Astrocyte (in vitro differentiated cells and primary cell): ENCODE results near the gene GTF2F2. TPM values are rescaled to one million over a fixed set of nuclear protein-coding genes. Genes with fewer than 3 reads are reported as not detected.

Experiments used
- DNase-seq: peaks from one replicate; pipeline ENCODE4 v3.0.0-alpha.2; 2010; ENCODE audit warnings: low read depth
- FAIRE-seq: peaks from 2 replicates; lab custom pipeline; 2011; peaks lifted over from hg19 to GRCh38; lab: Jason Lieb, UNC
- H2AFZ ChIP-seq: 2 replicates; pipeline ENCODE4 v1.6.0; 2012; ENCODE audit warnings: low read depth, low read length, inconsistent platforms
- H3K27ac ChIP-seq: 2 replicates; pipeline ENCODE4 v1.5.1; 2011; ENCODE audit warnings: low read depth, low read length, inconsistent platforms
- H3K27me3 ChIP-seq: 2 replicates; pipeline ENCODE4 v1.6.0; 2011; ENCODE audit warnings: low read length, inconsistent platforms; ENCODE audit not compliant: insufficient read depth
- H3K36me3 ChIP-seq: 2 replicates; pipeline ENCODE4 v1.5.1; 2011; ENCODE audit warnings: low read length, inconsistent platforms; ENCODE audit not compliant: insufficient read depth
- H3K4me1 ChIP-seq: 2 replicates; pipeline ENCODE4 v1.5.1; 2011; ENCODE audit warnings: low read length, inconsistent platforms; ENCODE audit not compliant: insufficient read depth
- H3K4me2 ChIP-seq: 2 replicates; pipeline ENCODE4 v1.6.0; 2012; ENCODE audit warnings: low read length, inconsistent platforms
- H3K4me3 ChIP-seq: 2 replicates; pipeline ENCODE4 v1.5.1; 2011; ENCODE audit warnings: low read depth, mild to moderate bottlenecking, low read length, inconsistent platforms; ENCODE audit not compliant: insufficient read depth
- H3K79me2 ChIP-seq: 2 replicates; pipeline ENCODE4 v1.6.0; 2012; ENCODE audit warnings: mild to moderate bottlenecking, low read length, inconsistent platforms; ENCODE audit not compliant: insufficient read depth
- H3K9ac ChIP-seq: 2 replicates; pipeline ENCODE4 v1.6.0; 2012; ENCODE audit warnings: mild to moderate bottlenecking, low read length, inconsistent platforms
- H3K9me3 ChIP-seq: 2 replicates; pipeline ENCODE4 v1.5.1; 2012; ENCODE audit warnings: low read depth, mild to moderate bottlenecking, low read length, inconsistent platforms; ENCODE audit not compliant: insufficient read depth
- H4K20me1 ChIP-seq: 2 replicates; pipeline ENCODE4 v1.6.0; 2012; ENCODE audit warnings: low read length, inconsistent platforms; ENCODE audit not compliant: insufficient read depth
- H3K27ac Mint-ChIP-seq: one replicate; pipeline ENCODE4 v1.8.0; 2021; ENCODE audit warnings: mild to moderate bottlenecking, mixed read lengths; ENCODE audit not compliant: unreplicated experiment
- H3K27me3 Mint-ChIP-seq: one replicate; pipeline ENCODE4 v1.8.0; 2021; ENCODE audit warnings: low read depth, mixed read lengths; ENCODE audit not compliant: unreplicated experiment
- H3K36me3 Mint-ChIP-seq: one replicate; pipeline ENCODE4 v1.8.0; 2021; ENCODE audit warnings: low read depth, mixed read lengths; ENCODE audit not compliant: unreplicated experiment
- H3K4me1 Mint-ChIP-seq: one replicate; pipeline ENCODE4 v1.8.0; 2021; ENCODE audit warnings: low read depth, mixed read lengths; ENCODE audit not compliant: unreplicated experiment
- H3K4me3 Mint-ChIP-seq: one replicate; pipeline ENCODE4 v1.8.0; 2021; ENCODE audit warnings: mild to moderate bottlenecking, moderate library complexity, mixed read lengths; ENCODE audit not compliant: unreplicated experiment
- H3K9me3 Mint-ChIP-seq: one replicate; pipeline ENCODE4 v1.8.0; 2021; ENCODE audit warnings: mild to moderate bottlenecking, mixed read lengths; ENCODE audit not compliant: unreplicated experiment
- EZH2 ChIP-seq: IDR thresholded peaks from 2 replicates; pipeline ENCODE4 v1.6.1; 2012; ENCODE audit warnings: mild to moderate bottlenecking, low read length, inconsistent platforms; ENCODE audit not compliant: insufficient read depth
- total RNA-seq: library from RNA; stranded (reverse); gene quantifications from 2 replicates; pipeline ENCODE4 v1.2.1, GENCODE V29; 2021
- TF ChIP-seq, protein P1 (sequence below): IDR thresholded peaks from 2 replicates; pipeline ENCODE4 v1.5.1; 2011; ENCODE audit warnings: low read depth, mild to moderate bottlenecking, inconsistent platforms, low read length, moderate library complexity; ENCODE audit not compliant: insufficient read depth

The GTF2F2 gene
- total RNA-seq, 1 donor from 2014 or later = 27.8 TPM

GRCh38 chr13:45132369-45133064 lies 12.2 kb downstream of the GTF2F2 start:
- H3K79me2 ChIP-seq = peaks cover 97% of the 10 kb centered on the region
- peaks cover 7% of the 10 kb centered on the region for H3K4me1 Mint-ChIP-seq
- H3K27me3 ChIP-seq = no peaks in the 10 kb centered on the region
- no peaks in the 10 kb centered on the region for H3K9me3 ChIP-seq
- TF ChIP-seq, protein P1, sequence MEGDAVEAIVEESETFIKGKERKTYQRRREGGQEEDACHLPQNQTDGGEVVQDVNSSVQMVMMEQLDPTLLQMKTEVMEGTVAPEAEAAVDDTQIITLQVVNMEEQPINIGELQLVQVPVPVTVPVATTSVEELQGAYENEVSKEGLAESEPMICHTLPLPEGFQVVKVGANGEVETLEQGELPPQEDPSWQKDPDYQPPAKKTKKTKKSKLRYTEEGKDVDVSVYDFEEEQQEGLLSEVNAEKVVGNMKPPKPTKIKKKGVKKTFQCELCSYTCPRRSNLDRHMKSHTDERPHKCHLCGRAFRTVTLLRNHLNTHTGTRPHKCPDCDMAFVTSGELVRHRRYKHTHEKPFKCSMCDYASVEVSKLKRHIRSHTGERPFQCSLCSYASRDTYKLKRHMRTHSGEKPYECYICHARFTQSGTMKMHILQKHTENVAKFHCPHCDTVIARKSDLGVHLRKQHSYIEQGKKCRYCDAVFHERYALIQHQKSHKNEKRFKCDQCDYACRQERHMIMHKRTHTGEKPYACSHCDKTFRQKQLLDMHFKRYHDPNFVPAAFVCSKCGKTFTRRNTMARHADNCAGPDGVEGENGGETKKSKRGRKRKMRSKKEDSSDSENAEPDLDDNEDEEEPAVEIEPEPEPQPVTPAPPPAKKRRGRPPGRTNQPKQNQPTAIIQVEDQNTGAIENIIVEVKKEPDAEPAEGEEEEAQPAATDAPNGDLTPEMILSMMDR = no peak
- TF ChIP-seq EZH2 = no peak
- no peak overlapping the region for H3K27ac Mint-ChIP-seq
- FAIRE-seq (no peak), DNase-seq (no peak)
- no peaks in the 10 kb centered on the region for H3K4me1 ChIP-seq
- no peak overlapping the region for H3K27ac ChIP-seq
- no peak overlapping the region for H3K9ac ChIP-seq
- H3K4me2 ChIP-seq = no peak overlapping the region
- H3K4me3 ChIP-seq = no peak overlapping the region
- H3K27me3 Mint-ChIP-seq = no peaks in the 10 kb centered on the region
- H4K20me1 ChIP-seq = peaks cover 73% of the 10 kb centered on the region
- H3K36me3 Mint-ChIP-seq = peaks cover 5% of the 10 kb centered on the region
- no peak overlapping the region for H3K4me3 Mint-ChIP-seq
- H3K36me3 ChIP-seq = no peaks in the 10 kb centered on the region
- no peaks in the 10 kb centered on the region for H3K9me3 Mint-ChIP-seq
- H2AFZ ChIP-seq = no peak overlapping the region

GRCh38 chr13:45133396-45134118 lies 13.2 kb downstream of the GTF2F2 start:
- Histone ChIP-seq H4K20me1 (peaks cover 73% of the 10 kb centered on the region), H3K27me3 (no peaks in the 10 kb centered on the region), H2AFZ (no peak overlapping the region), H3K79me2 (peaks cover 100% of the 10 kb centered on the region), H3K4me3 (no peak overlapping the region), H3K27ac (no peak overlapping the region), H3K4me1 (no peaks in the 10 kb centered on the region), H3K4me2 (no peak overlapping the region), H3K36me3 (peaks cover 4% of the 10 kb centered on the region), H3K9me3 (no peaks in the 10 kb centered on the region), H3K9ac (no peak overlapping the region)
- FAIRE-seq = no peak
- H3K4me1 Mint-ChIP-seq = peaks cover 14% of the 10 kb centered on the region
- no peak overlapping the region for H3K27ac Mint-ChIP-seq
- no peaks in the 10 kb centered on the region for H3K27me3 Mint-ChIP-seq
- H3K9me3 Mint-ChIP-seq = no peaks in the 10 kb centered on the region
- H3K4me3 Mint-ChIP-seq = no peak overlapping the region
- TF ChIP-seq, protein P1 = no peak
- no peak for TF ChIP-seq EZH2
- H3K36me3 Mint-ChIP-seq = peaks cover 11% of the 10 kb centered on the region
- DNase-seq = no peak
